HL-60/S4 treated with retinoic acid at 250 ng/mL for 4 days and 3 days (cell line): Measurements from ENCODE around the gene ANKRD27.

Source experiments
- in situ Hi-C: fragments of 300-500 bp; cut with MboI; formaldehyde crosslinking; loops from 2 replicates; pipeline ENCODE4 v1.7.0; 2022; ENCODE audit warnings: low sequenced_read_pairs

ANKRD27 gene

GRCh38 chr19:32691291-32691951, 16.4 kb upstream of the ANKRD27 start, which contains the start of gene NUDT19:
Gene NUDT19 (plus strand): TSS chr19:32691821. CDS start chr19:32691961, 140 bp downstream.
- in situ Hi-C loops, result loop anchor here (25.0 kb wide), 1 partner anchor 421 kb away; no protein-coding TSS in a partner anchor

- in situ Hi-C loops, result loop anchor here (25.0 kb wide), 1 partner anchor 424 kb away; no protein-coding TSS in a partner anchor
Measured at GRCh38 chr19:32688311-32688710, 13.3 kb upstream of the ANKRD27 start.

GRCh38 chr19:32687681-32688080, 12.7 kb upstream of the ANKRD27 start:
- in situ Hi-C loops, result loop anchor here (25.0 kb wide), 1 partner anchor 425 kb away; no protein-coding TSS in a partner anchor

DNA sequence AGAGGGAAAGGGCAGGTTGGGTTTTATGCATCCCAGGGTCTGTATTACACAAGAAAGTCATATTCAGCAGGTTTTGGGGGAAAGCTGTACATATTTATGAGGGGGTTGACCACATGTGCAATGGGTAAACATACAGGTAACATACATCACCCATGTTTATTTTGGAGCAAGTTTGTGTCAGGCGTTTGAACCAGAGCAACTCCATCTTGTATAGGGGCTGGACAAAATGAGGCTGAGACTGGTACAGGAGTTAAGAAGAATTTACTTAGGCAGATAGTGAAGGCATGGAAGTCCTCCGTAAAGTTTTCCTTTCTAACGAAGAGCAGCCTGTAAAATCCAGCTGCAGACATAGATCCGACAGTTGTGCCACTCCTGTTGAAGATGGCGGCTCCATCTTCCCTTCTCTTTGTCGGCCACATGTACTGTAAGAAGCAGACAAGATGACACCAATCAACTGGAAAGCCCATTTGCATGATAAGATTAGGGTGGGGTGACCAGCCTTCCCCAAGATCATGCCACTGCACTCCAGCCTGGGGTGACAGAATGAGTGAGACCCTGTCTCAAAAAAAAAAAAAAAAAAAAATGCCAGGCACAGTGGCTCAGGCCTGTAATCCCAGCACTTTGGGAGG, 12.0 kb upstream of the ANKRD27 start:
- in situ Hi-C loops, result loop anchor here (25.0 kb wide), 1 partner anchor 425 kb away; no protein-coding TSS in a partner anchor

GRCh38 chr19:32682317-32682716, 7.3 kb upstream of the ANKRD27 start:
- in situ Hi-C loops, result loop anchor here (25.0 kb wide), 1 partner anchor 430 kb away; no protein-coding TSS in a partner anchor

GRCh38 chr19:32680986-32681385, 6.0 kb upstream of the ANKRD27 start:
- in situ Hi-C loops, result loop anchor here (25.0 kb wide), 1 partner anchor 431 kb away; no protein-coding TSS in a partner anchor

DNA sequence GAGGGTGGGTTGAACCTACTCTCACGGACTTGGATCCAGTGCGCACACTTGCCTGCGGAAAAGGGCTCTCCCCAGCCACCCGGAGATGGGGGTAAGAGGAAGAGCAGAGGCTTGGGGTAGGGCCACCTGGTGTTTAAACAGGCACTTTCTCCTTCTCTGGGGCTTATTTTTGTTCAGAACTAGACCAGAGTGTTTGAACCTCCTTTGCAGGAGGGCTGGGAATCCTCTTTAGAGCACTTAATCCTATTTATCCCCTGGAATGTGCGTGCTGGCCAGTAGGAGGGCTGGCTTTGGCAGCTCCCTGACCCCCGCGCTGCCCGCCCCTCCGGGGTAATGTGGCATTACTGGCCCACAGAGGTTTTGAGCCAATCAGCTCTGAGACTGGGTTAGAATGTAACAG, 2.7 kb upstream of the ANKRD27 start:
- in situ Hi-C loops, result loop anchor here (25.0 kb wide), 1 partner anchor 435 kb away; no protein-coding TSS in a partner anchor

- in situ Hi-C loops, result loop anchor here (25.0 kb wide), 1 partner anchor 435 kb away; no protein-coding TSS in a partner anchor
Measured at GRCh38 chr19:32676895-32677359, 1.9 kb upstream of the ANKRD27 start.

DNA sequence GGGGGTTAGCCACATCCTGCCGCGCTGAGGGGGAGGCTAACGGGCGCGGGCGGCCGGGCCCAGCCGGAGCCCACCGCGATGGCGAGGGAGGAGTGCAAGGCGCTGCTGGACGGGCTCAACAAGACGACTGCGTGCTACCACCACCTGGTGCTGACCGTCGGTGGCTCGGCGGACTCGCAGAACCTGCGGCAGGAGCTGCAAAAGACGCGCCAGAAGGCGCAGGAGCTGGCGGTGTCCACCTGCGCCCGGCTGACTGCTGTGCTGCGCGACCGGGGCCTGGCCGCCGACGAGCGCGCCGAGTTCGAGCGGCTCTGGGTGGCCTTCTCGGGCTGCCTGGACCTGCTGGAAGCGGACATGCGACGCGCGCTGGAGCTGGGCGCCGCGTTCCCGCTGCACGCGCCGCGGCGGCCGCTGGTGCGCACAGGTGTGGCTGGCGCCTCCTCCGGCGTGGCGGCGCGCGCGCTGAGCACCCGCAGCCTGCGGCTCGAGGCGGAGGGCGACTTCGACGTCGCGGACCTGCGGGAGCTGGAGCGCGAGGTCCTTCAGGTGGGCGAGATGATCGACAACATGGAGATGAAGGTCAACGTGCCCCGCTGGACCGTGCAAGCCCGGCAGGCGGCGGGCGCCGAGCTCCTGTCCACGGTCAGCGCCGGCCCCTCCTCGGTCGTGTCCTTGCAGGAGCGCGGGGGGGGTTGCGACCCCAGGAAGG, 1.4 kb upstream of the ANKRD27 start:
- in situ Hi-C loops, result loop anchor here (25.0 kb wide), 1 partner anchor 436 kb away; no protein-coding TSS in a partner anchor

DNA sequence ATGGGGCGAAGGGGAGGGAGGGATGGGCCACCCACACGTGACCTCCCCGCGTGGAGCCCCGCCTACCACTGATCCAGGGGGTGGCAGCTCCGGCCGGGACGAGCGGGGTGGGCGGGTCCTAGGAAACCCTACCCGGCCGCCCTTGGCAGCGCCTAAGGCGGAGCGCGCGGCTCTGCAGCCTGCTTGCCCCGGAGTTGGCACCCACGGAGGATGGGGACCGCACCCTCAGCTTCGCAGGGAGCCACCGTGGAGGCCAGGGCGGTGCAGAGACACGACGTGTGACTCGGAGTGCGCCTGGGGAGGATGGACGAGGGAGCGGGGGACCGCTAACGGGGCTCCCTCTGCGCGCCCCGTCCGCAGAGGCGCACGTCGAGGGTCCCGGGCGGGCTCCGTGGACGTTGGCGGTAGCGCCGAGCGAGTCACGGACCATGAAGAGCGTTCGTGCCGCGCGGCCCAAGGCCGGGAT, 773 bp upstream of the ANKRD27 start, which contains the start of gene RGS9BP:
Gene RGS9BP (plus strand): TSS at position 129 of the 466 bp plus-strand sequence. CDS start 416 bp downstream, outside the sequence.
- in situ Hi-C loops, result loop anchor here (25.0 kb wide), 1 partner anchor 437 kb away; no protein-coding TSS in a partner anchor

DNA sequence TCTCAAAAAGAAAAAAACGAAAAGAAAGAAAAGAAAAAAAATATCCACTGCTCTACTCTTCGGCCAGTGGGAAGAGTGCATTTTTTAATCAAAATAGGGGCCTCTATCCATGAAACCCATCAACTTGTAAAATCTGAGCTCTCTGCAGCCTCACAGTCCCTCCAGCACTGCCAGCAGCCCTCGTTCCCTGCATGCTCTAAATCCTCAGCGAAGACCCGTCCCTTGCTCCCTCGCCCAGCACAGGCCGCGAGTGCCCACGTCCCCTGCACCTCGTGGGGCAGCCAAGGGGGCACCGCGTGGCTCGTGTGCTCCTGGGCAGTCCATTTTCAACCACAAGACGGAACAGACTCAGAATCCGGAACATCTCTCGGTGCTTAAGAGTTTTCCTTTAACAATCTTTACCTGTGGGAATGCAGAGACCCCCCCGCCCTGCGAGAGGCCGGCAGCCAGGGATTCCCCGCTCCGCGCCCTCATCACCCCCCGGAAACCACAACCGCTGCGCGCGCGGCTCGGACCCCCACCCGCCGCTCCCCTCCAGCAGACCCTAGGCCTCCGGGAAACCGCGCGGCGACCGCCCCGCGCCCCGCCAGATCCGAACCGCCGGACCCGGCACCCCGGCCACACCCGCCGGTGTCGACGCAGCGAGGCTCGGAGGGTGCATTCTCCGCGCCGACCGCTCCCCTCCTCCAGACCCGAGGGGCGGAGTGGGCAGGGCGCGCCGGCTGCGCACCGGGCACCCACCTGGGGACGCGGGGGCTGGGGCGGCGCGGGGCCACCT, 638 bp downstream of the ANKRD27 start:
- in situ Hi-C loops, result no loop called here

DNA sequence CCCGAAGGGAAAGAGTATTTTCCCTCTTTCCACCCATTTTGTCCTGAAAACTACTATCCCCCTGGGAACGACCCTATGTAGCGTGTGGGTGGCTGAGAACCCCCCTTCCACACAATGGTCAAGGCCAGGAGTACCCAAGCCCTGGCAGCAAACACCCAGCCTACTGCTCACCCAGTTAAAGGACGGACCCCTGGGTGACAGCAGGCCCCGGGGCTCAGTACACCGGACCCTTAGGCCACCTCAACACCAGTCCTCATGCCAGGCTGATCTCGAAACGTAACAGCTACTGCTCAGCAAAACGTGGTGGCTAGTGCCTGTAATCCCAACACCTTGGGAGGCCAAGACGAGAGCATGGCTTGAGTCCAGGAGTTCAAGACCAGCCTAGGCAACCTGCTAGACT, 1.4 kb downstream of the ANKRD27 start:
- in situ Hi-C loops, result no loop called here

DNA sequence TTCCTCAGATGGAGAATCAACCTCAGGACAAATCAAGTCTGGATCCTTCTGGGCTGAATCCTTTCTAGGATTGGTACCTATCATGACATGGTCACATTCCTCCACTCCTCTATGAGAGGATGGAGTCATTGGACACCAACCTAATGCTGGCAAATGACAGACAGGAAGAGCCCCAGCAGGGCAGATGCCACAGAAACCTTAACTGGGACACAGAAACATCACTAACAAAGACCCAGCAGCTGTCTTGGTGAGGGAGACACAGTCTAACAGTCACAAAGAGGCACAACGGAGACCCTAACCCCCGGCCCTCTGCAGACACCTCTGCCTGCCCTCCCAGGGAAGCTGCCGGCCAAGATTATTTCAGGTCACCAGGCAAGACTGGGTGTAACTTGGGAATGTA, 2.1 kb downstream of the ANKRD27 start:
- in situ Hi-C loops, result no loop called here

GRCh38 chr19:32671883-32672593, 2.9 kb downstream of the ANKRD27 start:
- in situ Hi-C loops, result no loop called here

- in situ Hi-C loops, result no loop called here
Measured at GRCh38 chr19:32669310-32669709, 5.7 kb downstream of the ANKRD27 start.

DNA sequence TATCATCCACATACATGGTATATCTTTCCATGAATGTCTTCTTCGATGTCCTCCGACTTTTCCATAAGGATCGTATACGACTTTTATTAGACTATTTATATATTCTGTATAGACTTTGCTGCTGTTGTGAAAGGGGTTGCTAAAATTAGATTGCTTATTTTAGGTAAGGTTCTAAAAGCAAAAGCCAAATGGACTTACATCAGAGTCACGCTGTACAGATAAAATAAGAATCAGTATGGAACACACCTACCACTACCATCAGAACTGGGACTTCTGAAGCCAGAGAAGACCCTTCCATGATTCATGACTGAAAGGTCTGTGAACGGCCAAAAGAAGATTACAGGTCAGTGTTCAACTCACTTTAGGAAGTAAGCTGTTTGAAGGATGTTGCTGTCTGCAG, 8.9 kb downstream of the ANKRD27 start:
- in situ Hi-C loops, result no loop called here

GRCh38 chr19:32662186-32662585, 12.8 kb downstream of the ANKRD27 start:
- in situ Hi-C loops, result no loop called here

- in situ Hi-C loops, result no loop called here
Measured at GRCh38 chr19:32661318-32661717, 13.7 kb downstream of the ANKRD27 start.

DNA sequence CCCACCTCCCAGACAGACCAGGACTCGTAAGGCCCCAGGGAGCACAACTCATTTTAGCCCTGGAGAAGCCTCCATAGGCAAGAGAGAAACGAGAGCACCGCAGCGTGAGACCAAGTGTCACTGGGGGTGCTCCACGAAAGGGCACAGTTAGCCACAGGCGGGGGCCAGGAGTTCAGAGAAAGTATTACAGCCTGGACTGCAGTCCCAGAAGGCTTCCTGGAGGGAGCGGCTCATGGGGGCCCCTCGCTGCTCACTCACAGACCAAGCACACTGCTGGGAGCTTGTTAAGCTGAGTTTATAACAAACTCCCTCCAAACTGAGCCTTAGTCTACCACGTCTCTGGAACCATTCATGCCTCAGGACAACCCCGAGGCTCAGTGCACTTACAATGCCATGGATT, 16.5 kb downstream of the ANKRD27 start:
- in situ Hi-C loops, result no loop called here
